Activated naive CD4-positive, alpha-beta T cell treated with anti-CD3 and anti-CD28 coated beads for 36 hours (primary cell): ENCODE data around the gene SH3D19. TPM values are rescaled to one million over a fixed set of nuclear protein-coding genes. Genes with fewer than 3 reads are reported as not detected.
"Not testable (repeated sequence)": the region's sequence is repeated elsewhere in the genome, so short reads cannot be mapped to it uniquely, and the experiment has no call there.

Experiments used
- CTCF ChIA-PET: fragments of 350-600 bp; sonication (Branson Sonifier 250); formaldehyde crosslinking; loops from one replicate; lab custom pipeline; 2021; ENCODE audit warnings: antibody characterized with exemption; lab: Charles Lee
- DNase-seq: peaks from one replicate; pipeline ENCODE4 v3.0.0-alpha.2; 2020
- H3K27ac Mint-ChIP-seq: one replicate; pipeline ENCODE4 v1.8.0; 2021; ENCODE audit warnings: mild to moderate bottlenecking, mixed read lengths
- H3K27me3 Mint-ChIP-seq: one replicate; pipeline ENCODE4 v1.8.0; 2021; ENCODE audit warnings: low read depth, mixed read lengths
- H3K36me3 Mint-ChIP-seq: one replicate; pipeline ENCODE4 v1.8.0; 2021; ENCODE audit warnings: low read depth, mixed read lengths
- H3K4me1 Mint-ChIP-seq: one replicate; pipeline ENCODE4 v1.8.0; 2021; ENCODE audit warnings: low read depth, mixed read lengths
- H3K4me3 Mint-ChIP-seq: one replicate; pipeline ENCODE4 v1.8.0; 2021; ENCODE audit warnings: mild to moderate bottlenecking, moderate library complexity, mixed read lengths
- H3K9me3 Mint-ChIP-seq: one replicate; pipeline ENCODE4 v1.8.0; 2021; ENCODE audit warnings: mixed read lengths
- intact Hi-C: fragments of 100-400 bp; cut with micrococcal nuclease; formaldehyde crosslinking; loops from one replicate; pipeline ENCODE4 v1.15.1; 2023
- total RNA-seq, 2 experiments: library from RNA; stranded (reverse); gene quantifications; one replicate each; pipeline ENCODE4 v1.2.3, GENCODE V29; 2021

The SH3D19 gene
- total RNA-seq, 2 experiments from 2014 or later, result not detected

DNA sequence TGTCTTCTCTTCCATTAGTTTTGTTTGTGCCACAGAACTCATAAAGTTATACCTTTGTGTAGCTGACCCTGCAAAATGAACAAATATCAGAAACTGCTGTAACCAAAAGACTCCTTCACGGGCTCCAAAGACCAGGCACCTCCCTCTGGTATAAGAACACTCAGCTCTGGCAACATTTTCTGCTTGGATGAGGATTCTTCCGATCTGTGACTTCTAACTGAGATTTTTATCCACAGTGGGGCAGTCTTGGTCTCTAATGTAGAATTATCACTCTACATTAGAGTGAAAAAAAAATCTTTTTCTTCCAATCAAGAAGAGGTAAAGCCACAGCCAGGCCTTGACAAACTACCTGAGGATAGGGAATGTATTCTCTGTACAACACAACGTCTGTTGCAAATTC, 86.9 kb downstream of the SH3D19 start:
- CTCF ChIA-PET, result no interaction called here
- no peaks in the 10 kb centered on the region for H3K9me3 Mint-ChIP-seq
- no peak overlapping the region for H3K4me3 Mint-ChIP-seq
- intact Hi-C loops, result no loop called here
- H3K27me3 Mint-ChIP-seq, result peaks cover 18% of the 10 kb centered on the region
- H3K36me3 Mint-ChIP-seq, result no peaks in the 10 kb centered on the region
- no peak for DNase-seq
- H3K4me1 Mint-ChIP-seq, result no peaks in the 10 kb centered on the region
- no peak overlapping the region for H3K27ac Mint-ChIP-seq

DNA sequence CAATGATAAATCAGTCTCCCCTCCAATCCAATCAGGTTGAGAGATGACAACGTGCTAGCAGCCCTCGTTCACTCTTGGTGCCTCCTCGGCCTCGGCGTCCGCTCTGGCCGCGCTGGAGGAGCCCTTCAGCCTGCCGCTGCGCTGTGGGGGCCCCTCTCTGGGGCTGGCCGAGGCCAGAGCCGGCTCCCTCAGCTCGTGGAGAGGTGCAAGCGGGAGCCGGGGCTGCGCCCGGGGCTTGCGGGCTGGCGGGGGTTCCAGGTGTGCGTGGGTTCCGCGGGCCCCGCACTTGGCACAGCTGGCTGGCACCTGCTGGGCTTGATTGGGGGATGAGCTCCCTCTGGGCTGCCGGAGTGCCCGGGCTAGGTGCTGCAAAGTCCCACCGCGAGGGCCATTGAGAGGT, 89.4 kb downstream of the SH3D19 start:
- no peaks in the 10 kb centered on the region for H3K9me3 Mint-ChIP-seq
- H3K27ac Mint-ChIP-seq, result no peak overlapping the region
- no peak overlapping the region for H3K4me3 Mint-ChIP-seq
- H3K4me1 Mint-ChIP-seq, result no peaks in the 10 kb centered on the region
- intact Hi-C loops, result no loop called here
- no peaks in the 10 kb centered on the region for H3K36me3 Mint-ChIP-seq
- peaks cover 15% of the 10 kb centered on the region for H3K27me3 Mint-ChIP-seq
- CTCF ChIA-PET, result no interaction called here
- no peak for DNase-seq

DNA sequence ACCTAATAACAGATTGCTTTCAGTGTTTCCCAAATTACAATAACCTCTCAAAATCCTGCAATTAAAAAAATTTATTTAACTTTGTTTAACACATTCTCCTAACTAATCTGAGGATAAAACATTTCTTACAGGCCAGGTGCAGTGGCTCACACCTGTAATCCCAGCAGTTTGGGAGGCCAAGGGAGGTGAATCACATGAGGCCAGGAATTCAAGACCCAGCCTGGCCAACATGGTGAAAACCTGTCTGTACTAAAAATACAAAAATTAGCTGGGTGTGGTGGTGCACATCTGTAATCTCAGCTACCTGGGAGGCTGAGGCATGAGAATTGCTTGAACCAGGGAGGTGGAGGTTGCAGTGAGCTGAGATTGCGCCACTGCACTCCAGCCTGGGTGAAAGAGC, 90.0 kb downstream of the SH3D19 start:
- H3K4me1 Mint-ChIP-seq, H3K27ac Mint-ChIP-seq, intact Hi-C loops, H3K9me3 Mint-ChIP-seq, H3K4me3 Mint-ChIP-seq, CTCF ChIA-PET, H3K36me3 Mint-ChIP-seq, DNase-seq: not testable (repeated sequence)
- peaks cover 13% of the 10 kb centered on the region for H3K27me3 Mint-ChIP-seq

DNA sequence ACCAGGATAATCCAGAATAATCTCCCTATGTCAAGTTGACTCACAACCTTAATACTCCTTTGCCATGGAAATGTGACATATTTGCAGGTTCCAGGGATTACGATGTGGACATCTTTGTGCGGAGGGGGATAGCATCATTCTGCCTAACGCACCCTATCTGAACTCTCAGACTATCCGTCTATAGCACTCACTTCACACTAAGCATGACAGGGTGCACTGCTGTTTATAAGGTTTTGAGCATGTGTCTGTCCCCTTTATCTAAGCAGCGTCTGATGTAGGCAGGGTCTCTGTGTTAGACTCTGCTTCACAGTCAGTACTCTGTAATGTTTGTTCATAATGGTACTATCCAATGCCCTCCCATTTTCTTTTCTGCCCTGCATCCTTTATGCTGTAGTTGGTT, 91.8 kb downstream of the SH3D19 start:
- Mint-ChIP-seq H3K27ac (no peak overlapping the region), H3K9me3 (no peaks in the 10 kb centered on the region), H3K4me3 (no peak overlapping the region), H3K36me3 (no peaks in the 10 kb centered on the region), H3K27me3 (peaks cover 14% of the 10 kb centered on the region), H3K4me1 (no peaks in the 10 kb centered on the region)
- intact Hi-C loops, result no loop called here
- CTCF ChIA-PET, result no interaction called here
- no peak for DNase-seq

DNA sequence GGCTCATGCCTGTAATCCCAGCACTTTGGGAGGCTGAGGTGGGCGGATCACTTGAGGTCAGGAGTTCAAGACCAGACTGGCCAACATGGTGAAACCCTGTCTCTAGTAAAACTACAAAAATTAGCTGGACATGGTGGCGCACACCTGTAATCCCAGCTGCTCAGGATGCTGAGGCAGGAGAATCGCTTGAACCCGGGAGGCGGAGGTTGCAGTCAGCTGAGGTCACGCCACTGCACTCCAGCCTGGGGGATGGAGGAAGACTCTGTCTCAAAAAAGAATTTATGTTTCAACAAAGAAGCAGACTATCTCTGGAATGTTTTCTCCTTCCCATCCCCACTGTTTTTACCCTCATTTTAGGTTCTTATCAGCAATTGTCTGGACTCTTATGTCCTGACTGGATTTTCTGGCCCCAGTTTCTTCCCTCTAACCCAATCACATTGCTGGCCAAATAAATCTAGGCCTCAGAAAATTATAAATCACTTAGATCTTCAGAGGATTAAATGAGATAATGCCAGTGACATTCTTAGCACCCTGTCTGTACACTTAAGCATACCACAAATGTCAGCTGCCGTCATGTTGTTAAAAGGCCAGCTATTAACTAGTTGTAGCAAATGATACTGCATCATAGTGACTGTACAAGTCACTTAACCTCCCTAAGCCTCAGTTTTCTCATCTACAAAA, 93.3 kb downstream of the SH3D19 start:
- no peak overlapping the region for H3K27ac Mint-ChIP-seq
- H3K36me3 Mint-ChIP-seq, result no peaks in the 10 kb centered on the region
- no peaks in the 10 kb centered on the region for H3K4me1 Mint-ChIP-seq
- no peak for DNase-seq
- H3K27me3 Mint-ChIP-seq, result peaks cover 10% of the 10 kb centered on the region
- H3K9me3 Mint-ChIP-seq, result no peaks in the 10 kb centered on the region
- intact Hi-C loops, result no loop called here
- H3K4me3 Mint-ChIP-seq, result no peak overlapping the region
- CTCF ChIA-PET, result no interaction called here

DNA sequence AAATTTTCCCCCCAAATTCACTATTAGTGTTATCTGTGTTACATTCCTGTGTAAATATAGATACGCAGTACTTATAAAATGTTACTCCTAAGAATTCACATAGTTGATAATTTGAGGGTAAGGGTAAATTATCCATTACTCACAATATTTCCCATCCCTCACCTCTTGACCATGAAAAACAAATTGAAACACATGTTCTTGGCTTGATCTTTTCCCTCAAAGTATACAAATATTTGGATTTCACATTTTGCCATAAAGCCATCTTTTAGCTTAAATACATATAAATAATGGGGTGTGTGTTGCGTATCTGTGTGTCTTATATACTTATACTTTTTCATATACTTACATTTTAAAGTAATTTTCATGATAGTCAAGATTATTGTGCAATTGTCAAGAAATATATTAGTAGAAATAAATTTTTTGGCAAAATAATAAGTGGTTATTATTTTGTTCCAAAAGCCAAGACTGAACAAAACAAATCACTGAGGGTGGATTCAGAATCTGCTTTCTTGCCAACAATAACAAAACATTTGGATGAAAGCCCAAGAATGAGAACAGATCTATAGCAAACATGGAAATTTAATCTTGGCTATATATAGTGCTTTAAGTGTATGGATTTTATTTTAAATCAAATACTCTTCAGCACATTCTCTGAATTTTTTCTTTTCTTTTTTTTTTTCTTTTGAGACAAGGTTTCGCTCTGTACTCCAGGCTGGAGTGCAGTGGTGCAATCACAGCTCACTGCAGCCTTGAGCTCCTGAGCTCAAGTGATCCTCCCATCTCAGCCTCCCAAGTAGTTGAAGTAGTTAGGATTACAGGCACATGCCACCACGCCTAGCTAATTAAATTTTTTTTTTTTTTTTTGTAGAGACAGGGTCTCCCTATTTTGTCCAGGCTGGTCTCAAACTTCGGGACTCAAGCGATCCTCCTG, 97.0 kb downstream of the SH3D19 start:
- Mint-ChIP-seq H3K27me3 (peaks cover 18% of the 10 kb centered on the region), H3K4me3 (no peak overlapping the region), H3K4me1 (no peaks in the 10 kb centered on the region), H3K36me3 (no peaks in the 10 kb centered on the region), H3K9me3 (no peaks in the 10 kb centered on the region), H3K27ac (no peak overlapping the region)
- intact Hi-C loops, result no loop called here
- no peak for DNase-seq
- CTCF ChIA-PET, result interaction anchor here (0.6 kb wide), 1 partner anchor 272 kb away, joined by 4 read pairs; no protein-coding TSS in a partner anchor

DNA sequence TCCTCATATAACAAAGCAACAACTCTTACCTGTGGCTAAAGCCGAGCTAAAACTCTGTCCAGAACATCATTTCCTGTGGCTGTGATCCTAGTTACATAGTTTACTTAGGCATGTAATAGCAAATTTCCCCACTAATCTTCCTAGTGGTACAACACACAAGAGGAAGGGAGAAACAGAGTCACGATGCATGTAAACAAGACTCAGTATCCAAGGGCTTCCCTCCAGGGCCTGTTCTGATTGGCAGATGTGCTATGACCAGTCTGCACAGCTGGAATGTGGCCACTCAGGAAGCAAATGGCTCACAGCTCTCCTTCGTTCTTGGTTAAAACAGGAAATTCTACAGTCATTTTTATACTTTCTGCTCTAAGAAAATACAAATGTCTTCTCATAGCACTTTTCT, 97.7 kb downstream of the SH3D19 start:
- no peak overlapping the region for H3K27ac Mint-ChIP-seq

DNA sequence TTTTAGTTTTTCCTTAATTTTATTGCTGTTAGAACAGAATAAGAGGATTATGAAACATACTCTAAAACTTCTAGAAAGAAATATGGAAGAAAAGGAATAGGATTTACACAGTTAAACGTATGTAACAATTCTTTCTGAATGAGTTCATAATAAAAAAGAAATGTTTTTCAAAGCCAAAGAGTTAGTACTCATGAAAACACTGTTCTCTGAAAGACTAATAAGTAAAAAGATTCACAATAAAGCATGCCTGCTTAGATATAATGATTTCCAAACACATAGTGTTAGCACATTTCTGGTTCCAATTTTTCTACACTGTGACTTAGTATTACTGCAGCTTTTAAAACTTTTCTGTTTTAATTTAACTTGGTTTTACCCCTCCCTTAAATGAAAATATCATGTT, 98.2 kb downstream of the SH3D19 start:
- H3K36me3 Mint-ChIP-seq, result no peaks in the 10 kb centered on the region
- DNase-seq, result no peak
- peaks cover 25% of the 10 kb centered on the region for H3K27me3 Mint-ChIP-seq
- H3K4me3 Mint-ChIP-seq, result no peak overlapping the region
- no peak overlapping the region for H3K27ac Mint-ChIP-seq
- H3K9me3 Mint-ChIP-seq, result no peaks in the 10 kb centered on the region
- H3K4me1 Mint-ChIP-seq, result no peaks in the 10 kb centered on the region
- CTCF ChIA-PET, result no interaction called here
- intact Hi-C loops, result no loop called here

More for the DNA sequence above, 97.7 kb downstream of the SH3D19 start:
- H3K36me3 Mint-ChIP-seq, result no peaks in the 10 kb centered on the region
- H3K4me1 Mint-ChIP-seq, result no peaks in the 10 kb centered on the region
- H3K9me3 Mint-ChIP-seq, result no peaks in the 10 kb centered on the region
- DNase-seq, result no peak
- H3K27me3 Mint-ChIP-seq, result peaks cover 25% of the 10 kb centered on the region
- intact Hi-C loops, result no loop called here
- CTCF ChIA-PET, result interaction anchor here (0.6 kb wide), 1 partner anchor 271 kb away, joined by 4 read pairs; no protein-coding TSS in a partner anchor
- no peak overlapping the region for H3K4me3 Mint-ChIP-seq

DNA sequence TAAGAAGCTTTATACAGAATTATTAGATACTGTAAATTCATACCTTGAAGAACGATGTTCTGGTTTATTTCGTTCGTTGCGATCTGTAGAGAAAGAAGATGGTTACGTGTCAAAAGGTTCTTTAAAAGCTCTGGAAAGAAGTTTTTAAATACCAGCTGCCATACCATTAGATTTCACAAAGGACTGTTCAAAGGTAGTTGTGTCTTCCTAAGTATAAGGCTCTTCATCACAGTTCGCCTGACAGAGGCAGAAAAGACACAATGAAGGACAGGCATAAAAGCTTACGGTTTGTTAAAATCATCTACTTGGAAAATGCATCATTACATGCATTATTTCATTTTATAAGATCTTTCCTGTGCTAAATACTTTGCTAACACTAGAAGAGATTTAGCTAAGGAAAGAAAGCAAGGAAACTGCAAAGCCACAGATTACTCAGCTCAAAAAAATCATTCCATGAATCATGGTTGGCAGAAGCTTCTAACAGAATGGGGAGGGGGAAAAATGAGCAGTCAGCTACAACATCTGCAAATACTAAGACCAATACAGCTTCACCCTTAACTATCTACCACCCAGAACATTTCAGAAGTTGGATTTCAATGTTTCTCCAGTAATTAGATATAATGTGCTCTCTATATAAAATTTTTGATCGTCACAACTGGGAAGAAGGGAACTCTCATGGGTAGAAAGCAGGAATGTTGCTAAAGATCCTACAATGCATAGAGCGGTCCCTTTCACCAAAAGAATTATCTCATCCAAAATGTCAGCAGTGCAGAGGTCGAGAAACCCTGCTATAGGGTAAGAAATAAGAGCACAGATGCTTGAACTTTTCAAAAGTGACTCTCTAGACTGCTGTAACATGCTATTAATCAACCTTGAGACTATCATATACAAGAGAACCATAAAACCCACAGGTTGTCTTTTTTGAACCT, 99.1 kb downstream of the SH3D19 start:
- peaks cover 26% of the 10 kb centered on the region for H3K27me3 Mint-ChIP-seq
- CTCF ChIA-PET, result interaction anchor here (0.7 kb wide), 1 partner anchor 122 kb away, joined by 3 read pairs; no protein-coding TSS in a partner anchor
- no peaks in the 10 kb centered on the region for H3K9me3 Mint-ChIP-seq
- H3K4me1 Mint-ChIP-seq, result no peaks in the 10 kb centered on the region
- H3K27ac Mint-ChIP-seq, result no peak overlapping the region
- intact Hi-C loops, result no loop called here
- H3K36me3 Mint-ChIP-seq, result no peaks in the 10 kb centered on the region
- no peak for DNase-seq
- no peak overlapping the region for H3K4me3 Mint-ChIP-seq

DNA sequence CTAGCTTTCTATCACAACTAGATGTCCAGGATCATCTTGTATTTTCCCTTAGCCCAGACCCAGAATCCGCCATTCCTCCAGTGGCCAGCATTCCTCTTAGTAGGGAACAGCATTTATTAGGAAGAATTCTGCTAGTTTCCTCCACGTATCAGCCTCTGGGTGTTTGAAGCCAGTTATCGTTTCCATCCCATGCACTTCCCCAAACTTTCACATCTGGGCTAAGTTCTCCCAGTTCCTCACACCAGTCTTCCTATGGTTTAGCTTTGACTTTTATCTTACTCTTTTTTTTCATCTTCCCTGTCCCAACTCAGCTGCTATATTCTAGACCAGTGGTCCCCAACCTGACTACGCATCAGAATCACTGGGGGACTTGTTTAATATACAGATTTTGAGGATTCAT, 101.9 kb downstream of the SH3D19 start:
- intact Hi-C loops, result no loop called here
- H3K36me3 Mint-ChIP-seq, result no peaks in the 10 kb centered on the region
- H3K4me3 Mint-ChIP-seq, result no peak overlapping the region
- peaks cover 27% of the 10 kb centered on the region for H3K27me3 Mint-ChIP-seq
- no peaks in the 10 kb centered on the region for H3K9me3 Mint-ChIP-seq
- H3K27ac Mint-ChIP-seq, result no peak overlapping the region
- CTCF ChIA-PET, result no interaction called here
- no peaks in the 10 kb centered on the region for H3K4me1 Mint-ChIP-seq
- no peak for DNase-seq

DNA sequence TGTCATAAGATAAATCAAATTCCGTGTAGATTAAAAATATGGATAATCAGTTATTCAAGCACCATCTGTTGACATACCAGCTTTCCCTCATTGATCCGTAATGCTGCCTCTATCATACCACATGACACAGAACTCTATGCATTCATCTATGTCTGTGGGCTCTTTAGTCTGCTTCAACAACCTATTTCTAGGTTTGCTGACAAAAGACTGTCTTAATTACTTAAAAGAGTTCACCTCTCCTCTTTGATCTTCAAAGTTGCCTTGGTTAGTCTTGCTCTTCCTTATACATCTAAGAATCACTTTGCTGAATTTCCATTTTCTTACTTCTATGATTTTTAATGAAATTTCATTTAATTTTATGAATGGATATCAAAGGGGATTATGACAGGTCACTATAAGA, 105.5 kb downstream of the SH3D19 start:
- no peak overlapping the region for H3K4me3 Mint-ChIP-seq
- intact Hi-C loops, result no loop called here
- H3K36me3 Mint-ChIP-seq, result no peaks in the 10 kb centered on the region
- CTCF ChIA-PET, result interaction anchor here (0.5 kb wide), 1 partner anchor 353 kb away, joined by 5 read pairs; no protein-coding TSS in a partner anchor
- DNase-seq, result no peak
- no peaks in the 10 kb centered on the region for H3K9me3 Mint-ChIP-seq
- no peaks in the 10 kb centered on the region for H3K4me1 Mint-ChIP-seq
- H3K27ac Mint-ChIP-seq, result no peak overlapping the region
- peaks cover 25% of the 10 kb centered on the region for H3K27me3 Mint-ChIP-seq

DNA sequence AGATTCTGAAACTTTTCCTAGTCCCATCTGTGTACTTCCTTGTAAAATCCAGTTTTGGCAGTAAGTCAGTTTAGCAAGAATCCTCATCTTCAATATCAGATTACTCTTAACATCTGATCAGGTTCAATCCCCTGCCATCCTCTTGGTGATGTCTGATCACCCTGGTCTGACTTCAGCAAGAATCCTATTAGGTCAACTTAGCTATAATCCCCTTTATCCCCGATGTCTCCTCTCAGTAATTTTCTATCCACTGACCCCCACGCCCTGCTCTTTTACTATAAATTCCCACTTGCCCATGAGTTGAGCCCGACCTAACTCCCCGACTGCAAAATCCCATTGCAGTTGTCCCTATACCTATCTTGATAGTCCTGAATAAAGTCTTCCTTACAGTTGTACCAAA, 106.3 kb downstream of the SH3D19 start:
- DNase-seq, result no peak
- no peak overlapping the region for H3K27ac Mint-ChIP-seq
- no peak overlapping the region for H3K4me3 Mint-ChIP-seq
- CTCF ChIA-PET, result no interaction called here
- peaks cover 25% of the 10 kb centered on the region for H3K27me3 Mint-ChIP-seq
- no peaks in the 10 kb centered on the region for H3K4me1 Mint-ChIP-seq
- no peaks in the 10 kb centered on the region for H3K9me3 Mint-ChIP-seq
- intact Hi-C loops, result no loop called here
- no peaks in the 10 kb centered on the region for H3K36me3 Mint-ChIP-seq
